ENCODE data around the gene TPD52L1. TPM values are rescaled to one million over a fixed set of nuclear protein-coding genes. Genes with fewer than 3 reads are reported as not detected.
"Not testable (repeated sequence)": the region's sequence is repeated elsewhere in the genome, so short reads cannot be mapped to it uniquely, and the experiment has no call there.

The TPD52L1 gene
- total RNA-seq, 2 donors from 2014 or later: 24.9 to 39.1 TPM

DNA sequence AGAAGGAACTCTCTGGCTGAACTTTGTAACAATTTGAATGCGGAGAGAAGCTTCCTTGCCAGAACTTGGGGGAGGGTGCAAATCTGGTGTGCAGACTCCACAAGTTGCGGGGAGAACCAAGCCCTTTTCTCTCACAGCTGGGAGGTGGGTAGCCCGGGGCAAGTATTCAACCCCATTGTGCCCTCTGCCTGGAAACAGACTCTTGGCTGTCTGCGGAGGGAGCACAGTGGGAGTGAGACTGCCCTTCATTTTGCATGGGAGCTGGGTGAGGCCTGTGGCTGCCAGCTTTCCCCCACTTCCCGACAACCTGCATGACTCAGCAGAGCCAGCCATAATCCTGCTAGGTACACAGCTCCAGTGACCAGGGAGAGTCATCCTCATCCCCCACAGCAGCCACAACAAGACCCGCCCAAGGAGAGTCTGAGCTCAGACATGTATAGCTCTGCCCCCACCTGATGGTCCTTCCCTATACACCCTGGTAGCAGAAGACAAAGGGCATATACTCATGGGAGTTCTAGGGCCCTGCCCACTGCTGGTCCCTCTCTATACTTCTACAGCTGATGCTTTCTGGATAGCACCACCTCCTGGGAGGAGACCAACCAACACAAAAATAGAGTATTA, 29.4 kb upstream of the TPD52L1 start:
- no peak for TF ChIP-seq CTCF (conservative IDR thresholded peaks at IDR 0.05)
- DNase-seq: no peak
- H3K36me3 Mint-ChIP-seq (ENCODE audit: low read depth): peaks cover 5% of the 10 kb centered on the region
- no peaks in the 10 kb centered on the region for H3K27me3 ChIP-seq (ENCODE audit: control insufficient read depth, insufficient read depth, low read length, poor library complexity, severe bottlenecking)
- H3K4me1 ChIP-seq (ENCODE audit: control insufficient read depth, insufficient read depth, low read length): no peaks in the 10 kb centered on the region
- no peaks in the 10 kb centered on the region for H3K36me3 ChIP-seq (ENCODE audit: control insufficient read depth, insufficient read depth, low read length)
- H3K27ac ChIP-seq (ENCODE audit: low read depth, low read length): no peak overlapping the region
- H3K9me3 Mint-ChIP-seq: peaks cover 33% of the 10 kb centered on the region
- 92 to 95% methylated on average over 4 to 6 of the region's 6 CpGs for WGBS, 2 experiments (ENCODE audit: insufficient coverage in 1 of 2, insufficient read length in 1 of 2)
- H3K9ac ChIP-seq (ENCODE audit: extremely low read depth, low read length, poor library complexity, severe bottlenecking): no peak overlapping the region
- no peak overlapping the region for H3K27ac Mint-ChIP-seq
- H3K4me3 ChIP-seq (ENCODE audit: low read length): no peak overlapping the region
- no peaks in the 10 kb centered on the region for H3K27me3 Mint-ChIP-seq (ENCODE audit: insufficient read depth)
- no peak overlapping the region for H3K4me3 Mint-ChIP-seq
- peaks cover 5% of the 10 kb centered on the region for H3K4me1 Mint-ChIP-seq
- peaks cover 11% of the 10 kb centered on the region for H3K9me3 ChIP-seq (ENCODE audit: control insufficient read depth, low read length)

DNA sequence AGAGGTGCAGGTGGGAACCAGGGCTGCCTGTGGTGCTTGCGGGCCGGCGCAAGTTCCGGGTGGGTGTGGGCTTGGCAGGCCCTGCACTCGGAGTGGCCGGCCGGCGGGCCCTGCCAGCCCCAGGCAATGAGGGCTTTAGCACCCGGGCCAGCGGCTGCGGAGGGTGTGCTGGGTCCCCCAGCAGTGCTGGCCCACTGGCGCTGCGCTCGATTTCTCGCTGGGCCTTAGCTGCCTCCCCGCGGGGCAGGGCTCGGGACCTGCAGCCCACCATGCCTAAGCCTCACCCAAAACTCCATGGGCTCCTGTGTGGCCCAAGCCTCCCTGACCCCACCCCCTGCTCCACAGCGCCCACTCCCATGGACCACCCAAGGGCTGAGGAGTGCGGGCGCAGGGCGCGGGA, 27.7 kb upstream of the TPD52L1 start:
- peaks cover 33% of the 10 kb centered on the region for H3K9me3 Mint-ChIP-seq
- 93 to 97% methylated on average over 3 to 23 of the region's 23 CpGs for WGBS, 2 experiments (ENCODE audit: insufficient coverage in 1 of 2, insufficient read length in 1 of 2)
- H3K9ac ChIP-seq (ENCODE audit: extremely low read depth, low read length, poor library complexity, severe bottlenecking); H3K36me3 ChIP-seq (ENCODE audit: control insufficient read depth, insufficient read depth, low read length); DNase-seq; H3K27ac ChIP-seq (ENCODE audit: low read depth, low read length); H3K4me3 Mint-ChIP-seq; H3K27me3 ChIP-seq (ENCODE audit: control insufficient read depth, insufficient read depth, low read length, poor library complexity, severe bottlenecking); H3K4me1 Mint-ChIP-seq; H3K27ac Mint-ChIP-seq; H3K36me3 Mint-ChIP-seq (ENCODE audit: low read depth); H3K27me3 Mint-ChIP-seq (ENCODE audit: insufficient read depth); H3K4me3 ChIP-seq (ENCODE audit: low read length); H3K4me1 ChIP-seq (ENCODE audit: control insufficient read depth, insufficient read depth, low read length): not testable (repeated sequence)
- H3K9me3 ChIP-seq (ENCODE audit: control insufficient read depth, low read length): peaks cover 11% of the 10 kb centered on the region

- H3K27me3 Mint-ChIP-seq (ENCODE audit: insufficient read depth): no peaks in the 10 kb centered on the region
- H3K27me3 ChIP-seq (ENCODE audit: control insufficient read depth, insufficient read depth, low read length, poor library complexity, severe bottlenecking): no peaks in the 10 kb centered on the region
- H3K4me1 ChIP-seq (ENCODE audit: control insufficient read depth, insufficient read depth, low read length): no peaks in the 10 kb centered on the region
- no peak for TF ChIP-seq CTCF (conservative IDR thresholded peaks at IDR 0.05)
- no peak overlapping the region for H3K27ac Mint-ChIP-seq
- H3K36me3 ChIP-seq (ENCODE audit: control insufficient read depth, insufficient read depth, low read length): no peaks in the 10 kb centered on the region
- H3K36me3 Mint-ChIP-seq (ENCODE audit: low read depth): peaks cover 4% of the 10 kb centered on the region
- H3K4me3 Mint-ChIP-seq: no peak overlapping the region
- H3K4me3 ChIP-seq (ENCODE audit: low read length): no peak overlapping the region
- peaks cover 27% of the 10 kb centered on the region for H3K9me3 Mint-ChIP-seq
- no peak for DNase-seq
- H3K27ac ChIP-seq (ENCODE audit: low read depth, low read length): no peak overlapping the region
- no peak overlapping the region for H3K9ac ChIP-seq (ENCODE audit: extremely low read depth, low read length, poor library complexity, severe bottlenecking)
- 92 to 96% methylated on average over 4 of the region's 4 CpGs for WGBS, 2 experiments (ENCODE audit: insufficient coverage in 1 of 2, insufficient read length in 1 of 2)
- peaks cover 11% of the 10 kb centered on the region for H3K9me3 ChIP-seq (ENCODE audit: control insufficient read depth, low read length)
- H3K4me1 Mint-ChIP-seq: peaks cover 1% of the 10 kb centered on the region
Observed at GRCh38 chr6:125129354-125129753, 24.2 kb upstream of the TPD52L1 start.

- no peaks in the 10 kb centered on the region for H3K27me3 ChIP-seq (ENCODE audit: control insufficient read depth, insufficient read depth, low read length, poor library complexity, severe bottlenecking)
- WGBS, 2 experiments (ENCODE audit: insufficient coverage in 1 of 2, insufficient read length in 1 of 2): 76% methylated on average over 1 of the region's 1 CpG; no CpG with 5 or more reads in 1 of the 2 experiments
- H3K27me3 Mint-ChIP-seq (ENCODE audit: insufficient read depth): no peaks in the 10 kb centered on the region
Observed at GRCh38 chr6:125132058-125132457, 21.5 kb upstream of the TPD52L1 start.

More at GRCh38 chr6:125132058-125132457, 21.5 kb upstream of the TPD52L1 start:
- Histone ChIP-seq H3K9me3 (ENCODE audit: control insufficient read depth, low read length) (peaks cover 5% of the 10 kb centered on the region), H3K9ac (ENCODE audit: extremely low read depth, low read length, poor library complexity, severe bottlenecking) (no peak overlapping the region), H3K27ac (ENCODE audit: low read depth, low read length) (no peak overlapping the region), H3K4me3 (ENCODE audit: low read length) (no peak overlapping the region), H3K4me1 (ENCODE audit: control insufficient read depth, insufficient read depth, low read length) (no peaks in the 10 kb centered on the region), H3K36me3 (ENCODE audit: control insufficient read depth, insufficient read depth, low read length) (no peaks in the 10 kb centered on the region)
- H3K4me3 Mint-ChIP-seq: no peak overlapping the region
- H3K27ac Mint-ChIP-seq: no peak overlapping the region
- peaks cover 6% of the 10 kb centered on the region for H3K9me3 Mint-ChIP-seq
- no peak for DNase-seq
- TF ChIP-seq CTCF (conservative IDR thresholded peaks at IDR 0.05): no peak
- no peaks in the 10 kb centered on the region for H3K36me3 Mint-ChIP-seq (ENCODE audit: low read depth)
- H3K4me1 Mint-ChIP-seq: peaks cover 1% of the 10 kb centered on the region
